Mesendoderm (in vitro differentiated cells): ENCODE results near the gene ANAPC16.
"Not testable (repeated sequence)": the region's sequence is repeated elsewhere in the genome, so short reads cannot be mapped to it uniquely, and the experiment has no call there.

ENCODE experiments used
- DNase-seq: peaks from one replicate; pipeline ENCODE4 v3.0.0; 2013
- H2AK5ac ChIP-seq: 2 replicates; pipeline ENCODE4 v1.6.1; 2013; ENCODE audit warnings: low read length, inconsistent platforms
- H2BK120ac ChIP-seq: 2 replicates; pipeline ENCODE4 v1.6.1; 2013; ENCODE audit warnings: low read depth, mild to moderate bottlenecking, low read length, moderate library complexity, mixed read lengths
- H2BK15ac ChIP-seq: replicated peaks from 2 replicates; pipeline ENCODE4 v1.6.1; 2013; ENCODE audit warnings: low read depth, mild to moderate bottlenecking, moderate library complexity
- H2BK5ac ChIP-seq: 2 replicates; pipeline ENCODE4 v1.6.1; 2013; ENCODE audit warnings: low read length, inconsistent platforms
- H3K18ac ChIP-seq: 2 replicates; pipeline ENCODE4 v1.6.1; 2013; ENCODE audit warnings: mild to moderate bottlenecking, low read length, mixed read lengths
- H3K23ac ChIP-seq: one replicate; pipeline ENCODE4 v1.6.1; 2013; ENCODE audit warnings: low read length
- H3K27ac ChIP-seq: 2 replicates; pipeline ENCODE4 v1.5.1; 2013; ENCODE audit warnings: low read depth, mild to moderate bottlenecking, inconsistent platforms, low read length, moderate library complexity
- H3K27me3 ChIP-seq: 2 replicates; pipeline ENCODE4 v1.6.1; 2013; ENCODE audit warnings: low read length, control low read depth, mild to moderate bottlenecking, inconsistent platforms; ENCODE audit not compliant: insufficient read depth, poor library complexity
- H3K36me3 ChIP-seq: 2 replicates; pipeline ENCODE4 v1.6.1; 2013; ENCODE audit warnings: low read length, inconsistent platforms; ENCODE audit not compliant: control insufficient read depth, insufficient read depth
- H3K4ac ChIP-seq: one replicate; pipeline ENCODE4 v1.6.1; 2013; ENCODE audit warnings: low read depth, mild to moderate bottlenecking, low read length, moderate library complexity
- H3K4me1 ChIP-seq: 2 replicates; pipeline ENCODE4 v1.6.1; 2013; ENCODE audit warnings: low read depth, low read length, inconsistent platforms; ENCODE audit not compliant: control insufficient read depth
- H3K4me2 ChIP-seq: 2 replicates; pipeline ENCODE4 v1.6.1; 2013; ENCODE audit warnings: low read length
- H3K4me3 ChIP-seq: 2 replicates; pipeline ENCODE4 v1.5.1; 2013; ENCODE audit warnings: mild to moderate bottlenecking, low read length
- H3K56ac ChIP-seq: one replicate; pipeline ENCODE4 v1.6.1; 2013; ENCODE audit warnings: low read length
- H3K79me1 ChIP-seq: 2 replicates; pipeline ENCODE4 v1.6.1; 2013; ENCODE audit warnings: low read length, inconsistent platforms
- H3K79me2 ChIP-seq: 2 replicates; pipeline ENCODE4 v1.6.1; 2013; ENCODE audit warnings: mild to moderate bottlenecking, low read length; ENCODE audit not compliant: control insufficient read depth, insufficient read depth
- H3K9ac ChIP-seq: 2 replicates; pipeline ENCODE4 v1.6.1; 2013; ENCODE audit warnings: low read length, inconsistent platforms
- H4K5ac ChIP-seq: one replicate; pipeline ENCODE4 v1.6.1; 2013; ENCODE audit warnings: low read length
- H4K8ac ChIP-seq: one replicate; pipeline ENCODE4 v1.6.1; 2013; ENCODE audit warnings: low read depth, mild to moderate bottlenecking, control low read depth, low read length, moderate library complexity
- WGBS: extraction: QIAGEN DNeasy Blood & Tissue Kit; methylation state at CpG from one replicate; pipeline ENCODE4 v1.1.7; 2013; ENCODE audit warnings: low lambda C conversion rate, missing lambda C conversion rate; ENCODE audit not compliant: insufficient coverage; ENCODE audit errors: extremely low coverage; 5-methylcytosine and 5-hydroxymethylcytosine counted together

Gene ANAPC16

GRCh38 chr10:72277340-72277995 is 61.7 kb downstream of the ANAPC16 start:
- peak overlapping the region; percentile 69 for H2AK5ac ChIP-seq
- no peak for DNase-seq
- H3K27ac ChIP-seq: no peak overlapping the region
- no peaks in the 10 kb centered on the region for H3K36me3 ChIP-seq
- WGBS: no CpG with 5 or more reads among the region's 5 CpGs
- no peaks in the 10 kb centered on the region for H3K27me3 ChIP-seq
- no peak overlapping the region for H3K4me2 ChIP-seq
- H3K79me2 ChIP-seq: peaks cover 10% of the 10 kb centered on the region
- H2BK15ac ChIP-seq: no peak overlapping the region
- no peak overlapping the region for H3K4me3 ChIP-seq
- no peak overlapping the region for H3K18ac ChIP-seq
- H3K4ac ChIP-seq: no peak overlapping the region
- no peak overlapping the region for H4K8ac ChIP-seq
- H3K56ac ChIP-seq: peak overlapping the region; percentile 71
- no peak overlapping the region for H3K23ac ChIP-seq
- no peak overlapping the region for H3K9ac ChIP-seq
- peaks cover 5% of the 10 kb centered on the region for H3K79me1 ChIP-seq
- H3K4me1 ChIP-seq: peaks cover 1% of the 10 kb centered on the region
- no peak overlapping the region for H4K5ac ChIP-seq
- H2BK5ac ChIP-seq: no peak overlapping the region
- H2BK120ac ChIP-seq: no peak overlapping the region

GRCh38 chr10:72277996-72278667 is 62.3 kb downstream of the ANAPC16 start:
- peaks cover 10% of the 10 kb centered on the region for H3K79me2 ChIP-seq
- no peak overlapping the region for H3K56ac ChIP-seq
- H3K27me3 ChIP-seq: no peaks in the 10 kb centered on the region
- H2BK120ac ChIP-seq: no peak overlapping the region
- DNase-seq: peak; percentile 52
- no peak overlapping the region for H3K23ac ChIP-seq
- H3K4me2 ChIP-seq: no peak overlapping the region
- no peak overlapping the region for H3K4me3 ChIP-seq
- H2BK5ac ChIP-seq: no peak overlapping the region
- no peak overlapping the region for H3K4ac ChIP-seq
- H3K27ac ChIP-seq: no peak overlapping the region
- no peak overlapping the region for H4K8ac ChIP-seq
- H2AK5ac ChIP-seq: no peak overlapping the region
- H4K5ac ChIP-seq: no peak overlapping the region
- H3K36me3 ChIP-seq: no peaks in the 10 kb centered on the region
- no peak overlapping the region for H3K9ac ChIP-seq
- no peak overlapping the region for H3K18ac ChIP-seq
- H2BK15ac ChIP-seq: no peak overlapping the region
- H3K79me1 ChIP-seq: peaks cover 5% of the 10 kb centered on the region
- WGBS: no CpG with 5 or more reads among the region's 3 CpGs
- H3K4me1 ChIP-seq: peaks cover 1% of the 10 kb centered on the region

- Histone ChIP-seq H3K4me3 (no peak overlapping the region), H3K23ac (no peak overlapping the region), H2BK15ac (no peak overlapping the region), H2BK5ac (no peak overlapping the region), H3K4ac (no peak overlapping the region), H3K4me1 (peaks cover 1% of the 10 kb centered on the region), H3K79me2 (peaks cover 10% of the 10 kb centered on the region), H3K79me1 (peaks cover 5% of the 10 kb centered on the region), H3K9ac (no peak overlapping the region), H3K18ac (no peak overlapping the region), H4K8ac (no peak overlapping the region), H2BK120ac (no peak overlapping the region), H2AK5ac (no peak overlapping the region), H3K56ac (no peak overlapping the region), H3K4me2 (no peak overlapping the region), H3K36me3 (no peaks in the 10 kb centered on the region), H3K27me3 (no peaks in the 10 kb centered on the region), H4K5ac (no peak overlapping the region), H3K27ac (no peak overlapping the region)
- no peak for DNase-seq
- no CpG with 5 or more reads among the region's 5 CpGs for WGBS
Observed at GRCh38 chr10:72278668-72279393, 63.0 kb downstream of the ANAPC16 start.

- not testable (repeated sequence) for DNase-seq, H3K23ac ChIP-seq, H3K27ac ChIP-seq, H3K9ac ChIP-seq, H3K4me1 ChIP-seq, H3K18ac ChIP-seq, H4K8ac ChIP-seq, H3K56ac ChIP-seq, H2BK120ac ChIP-seq, H3K79me2 ChIP-seq, H4K5ac ChIP-seq, H3K4ac ChIP-seq, H2AK5ac ChIP-seq, H3K27me3 ChIP-seq, H3K36me3 ChIP-seq, H3K4me3 ChIP-seq, H3K79me1 ChIP-seq, H3K4me2 ChIP-seq, H2BK5ac ChIP-seq, H2BK15ac ChIP-seq
- no CpG with 5 or more reads among the region's 7 CpGs for WGBS
Observed at GRCh38 chr10:72279587-72279986, 63.8 kb downstream of the ANAPC16 start.

- H2BK15ac ChIP-seq: no peak overlapping the region
- H3K27me3 ChIP-seq: no peaks in the 10 kb centered on the region
- DNase-seq: no peak
- H2AK5ac ChIP-seq: no peak overlapping the region
- no peak overlapping the region for H3K27ac ChIP-seq
- no peak overlapping the region for H4K5ac ChIP-seq
- no peak overlapping the region for H3K18ac ChIP-seq
- H2BK5ac ChIP-seq: no peak overlapping the region
- H3K79me2 ChIP-seq: no peaks in the 10 kb centered on the region
- no peak overlapping the region for H2BK120ac ChIP-seq
- H3K36me3 ChIP-seq: no peaks in the 10 kb centered on the region
- no peak overlapping the region for H3K9ac ChIP-seq
- WGBS: no CpG with 5 or more reads among the region's 3 CpGs
- no peak overlapping the region for H3K4ac ChIP-seq
- H4K8ac ChIP-seq: no peak overlapping the region
- H3K4me1 ChIP-seq: no peaks in the 10 kb centered on the region
- no peaks in the 10 kb centered on the region for H3K79me1 ChIP-seq
- no peak overlapping the region for H3K56ac ChIP-seq
- no peak overlapping the region for H3K23ac ChIP-seq
- H3K4me3 ChIP-seq: no peak overlapping the region
- H3K4me2 ChIP-seq: no peak overlapping the region
Observed at GRCh38 chr10:72283131-72283530, 67.3 kb downstream of the ANAPC16 start.
